GM18508 (cell line): ENCODE measurements around the gene APCDD1L.
"Not testable (repeated sequence)": the region's sequence is repeated elsewhere in the genome, so short reads cannot be mapped to it uniquely, and the experiment has no call there.

Experiments used
- ATAC-seq: cut with Tn5 transposase; IDR thresholded peaks from one replicate; pipeline ENCODE4 v1.9.1; 2021; ENCODE audit warnings: moderate number of reproducible peaks; ENCODE audit not compliant: insufficient read depth, unreplicated experiment

APCDD1L gene

DNA sequence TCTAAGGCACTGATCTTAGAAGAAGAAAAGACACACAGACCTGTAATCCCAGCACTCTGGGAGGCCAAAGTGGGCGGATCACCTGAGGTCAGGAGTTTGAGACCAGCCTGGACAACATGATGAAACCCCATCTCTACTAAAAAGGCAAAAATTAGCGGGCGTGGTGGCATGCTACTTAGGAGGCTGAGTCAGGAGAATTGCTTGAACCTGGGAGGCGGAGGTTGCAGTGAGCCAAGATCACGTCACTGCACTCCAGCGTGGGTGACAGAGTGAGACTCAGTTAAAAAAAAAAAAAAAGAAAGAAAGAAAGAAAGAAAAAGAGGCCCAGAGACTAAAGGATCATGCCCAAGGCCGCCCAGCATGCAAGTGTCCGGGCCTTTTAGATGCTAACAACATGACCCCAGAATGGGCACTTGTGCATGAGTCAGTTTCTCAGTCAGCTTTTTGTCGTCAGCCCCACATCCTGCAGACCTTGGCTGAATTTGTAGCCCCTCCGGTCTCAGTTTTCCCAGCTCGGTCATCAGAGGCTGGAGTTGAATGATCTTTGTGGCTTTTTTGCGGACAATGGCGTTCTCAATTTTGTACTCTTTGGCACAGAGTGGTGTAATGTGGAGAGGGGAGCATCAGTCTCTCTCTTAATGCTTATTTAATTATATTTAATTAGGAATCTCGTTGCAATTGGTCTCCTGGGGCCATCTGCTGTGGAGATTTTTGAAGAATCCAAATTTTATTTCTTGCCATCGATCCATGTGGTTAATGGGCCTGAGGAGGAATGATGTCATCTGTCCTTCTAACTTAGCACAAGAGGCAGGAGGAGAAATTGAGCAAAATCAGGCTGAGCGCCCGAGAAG lies 30.6 kb upstream of the APCDD1L start:
- no peak for ATAC-seq

DNA sequence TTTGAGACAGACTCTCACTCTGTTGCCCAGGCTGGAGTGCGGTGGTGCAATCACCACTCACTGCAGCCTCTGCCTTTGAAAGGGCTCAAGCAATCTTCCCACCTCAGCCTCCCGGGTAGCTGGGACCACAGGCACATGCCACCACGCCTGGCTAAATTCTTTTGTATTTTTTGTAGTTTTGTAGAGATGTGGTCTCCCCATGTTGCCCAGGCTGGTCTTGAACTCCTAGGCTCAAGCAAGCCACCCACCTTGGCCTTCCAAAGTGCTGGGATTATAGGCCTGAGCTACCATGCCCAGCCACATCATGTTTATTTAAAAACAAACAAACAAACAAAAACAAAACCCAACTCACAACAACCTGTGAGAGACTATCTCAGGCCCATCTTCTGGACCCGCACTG lies 29.7 kb upstream of the APCDD1L start:
- no peak for ATAC-seq

DNA sequence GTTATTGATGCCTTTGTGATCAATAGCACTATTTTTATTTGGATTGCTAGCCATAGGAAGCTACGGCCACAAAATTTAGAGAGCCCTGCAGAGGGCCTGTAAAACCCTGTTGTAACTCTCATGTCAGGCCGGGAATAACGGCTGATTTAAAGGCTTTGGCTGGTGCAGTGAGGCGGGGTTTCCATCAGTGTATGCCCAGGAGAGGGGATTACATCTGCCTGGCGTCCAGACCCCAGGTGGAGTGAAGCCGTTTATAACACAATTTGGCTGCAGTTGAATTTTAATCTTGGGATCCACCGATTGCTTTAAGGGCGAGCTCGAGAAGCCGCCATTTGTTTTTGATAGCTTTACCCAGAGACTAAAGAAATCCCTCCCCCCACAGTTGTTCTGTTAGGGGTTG lies 29.1 kb upstream of the APCDD1L start:
- ATAC-seq = no peak

DNA sequence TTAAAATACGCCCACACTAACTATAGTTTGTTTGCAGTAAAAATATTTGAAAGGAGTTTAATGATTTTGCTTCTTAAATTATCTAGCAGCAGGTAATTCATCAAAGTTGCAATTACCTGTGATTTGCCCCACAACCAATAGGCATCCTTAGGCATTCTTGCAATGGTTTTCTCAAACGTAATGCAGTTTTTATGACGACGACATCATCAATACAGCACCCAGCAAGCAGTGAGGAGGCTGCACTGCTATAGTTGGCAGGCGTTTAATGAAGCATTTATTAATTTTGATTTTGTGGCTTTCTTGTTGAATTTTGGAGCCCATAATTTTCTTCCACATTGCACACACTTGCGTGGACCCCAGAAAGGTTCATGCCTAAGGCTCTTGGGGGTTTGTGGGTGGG lies 28.1 kb upstream of the APCDD1L start:
- no peak for ATAC-seq

DNA sequence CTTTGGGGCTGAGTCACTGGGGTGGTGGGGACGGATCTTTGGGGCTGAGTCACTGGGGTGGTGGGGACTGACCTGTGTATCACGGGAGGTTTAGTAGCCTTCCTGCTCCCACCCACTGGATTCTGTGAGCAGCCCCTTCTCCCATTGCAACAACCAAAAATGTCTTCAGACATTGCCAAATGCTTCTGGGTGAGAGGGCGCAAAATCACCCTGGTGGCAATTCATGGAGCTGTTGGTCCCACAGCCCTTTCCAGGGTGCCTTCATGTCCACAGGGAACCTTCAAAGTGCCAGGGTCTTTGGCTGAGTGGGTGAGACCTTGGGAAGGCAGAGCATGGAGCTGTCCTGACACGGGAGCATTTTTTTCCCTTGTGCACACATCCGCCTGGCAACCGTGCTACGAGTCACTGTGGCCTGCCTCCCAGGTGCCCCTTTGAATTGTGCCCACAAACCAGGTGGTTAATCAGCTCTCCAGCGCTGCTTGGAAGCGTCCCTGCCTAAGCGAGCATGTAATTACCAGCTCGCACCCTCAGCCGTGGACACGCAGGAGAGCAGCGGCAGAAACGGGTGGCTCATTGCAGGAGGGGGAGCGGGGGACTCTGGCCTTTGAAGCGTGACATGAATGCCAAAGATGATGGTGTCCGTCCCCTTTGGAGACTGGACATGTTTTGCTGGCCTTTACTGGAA lies 27.4 kb upstream of the APCDD1L start:
- no peak for ATAC-seq

DNA sequence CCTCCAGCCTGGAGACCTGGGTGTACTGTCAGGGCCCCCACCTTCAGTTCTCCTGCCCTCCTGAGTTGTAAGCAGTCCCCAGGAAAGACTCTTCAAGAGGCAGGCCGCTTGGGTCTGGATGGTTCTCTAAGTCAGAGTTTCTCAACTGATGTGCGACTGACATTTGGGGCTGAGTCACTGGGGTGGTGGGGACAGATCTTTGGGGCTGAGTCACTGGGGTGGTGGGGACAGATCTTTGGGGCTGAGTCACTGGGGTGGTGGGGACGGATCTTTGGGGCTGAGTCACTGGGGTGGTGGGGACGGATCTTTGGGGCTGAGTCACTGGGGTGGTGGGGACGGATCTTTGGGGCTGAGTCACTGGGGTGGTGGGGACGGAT lies 26.8 kb upstream of the APCDD1L start:
- ATAC-seq = not testable (repeated sequence)

DNA sequence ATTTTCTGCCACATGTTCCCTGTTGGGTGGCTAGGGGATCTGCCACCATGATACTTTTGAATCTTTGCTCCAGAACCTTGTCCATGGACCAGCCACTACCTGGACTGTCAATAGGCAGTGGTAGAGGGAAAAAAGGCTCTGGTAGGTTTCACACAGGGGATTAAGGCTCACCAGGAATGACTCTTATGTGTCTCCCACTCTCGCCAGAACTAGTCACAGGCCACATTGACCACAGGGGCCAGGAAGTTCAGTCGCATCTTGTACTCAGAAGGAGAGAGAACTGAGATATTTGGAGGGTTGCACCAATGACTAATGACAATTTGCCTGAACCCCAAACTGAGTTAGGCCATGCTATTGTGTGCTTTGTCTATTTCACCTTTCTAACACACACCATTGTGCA lies 23.6 kb upstream of the APCDD1L start:
- ATAC-seq = no peak

DNA sequence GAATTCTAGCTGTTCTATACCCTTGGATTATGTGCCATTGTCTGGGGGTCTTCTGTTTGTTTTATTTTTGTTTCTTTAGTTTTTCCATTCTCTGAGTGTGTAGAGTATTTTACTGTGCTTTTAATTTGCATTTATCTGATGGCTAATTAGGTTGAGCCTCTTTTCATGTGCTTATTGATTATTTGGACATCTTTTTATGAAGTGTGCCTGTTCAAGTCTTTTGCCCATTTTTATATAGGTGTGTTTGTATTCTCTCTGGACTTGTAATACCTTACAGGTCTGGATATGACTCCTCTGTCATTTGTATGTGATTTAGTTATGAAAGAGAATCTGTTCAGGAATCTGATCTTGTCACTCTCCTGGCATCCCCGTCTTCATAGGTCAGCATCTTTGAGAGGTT lies 22.6 kb upstream of the APCDD1L start:
- no peak for ATAC-seq

DNA sequence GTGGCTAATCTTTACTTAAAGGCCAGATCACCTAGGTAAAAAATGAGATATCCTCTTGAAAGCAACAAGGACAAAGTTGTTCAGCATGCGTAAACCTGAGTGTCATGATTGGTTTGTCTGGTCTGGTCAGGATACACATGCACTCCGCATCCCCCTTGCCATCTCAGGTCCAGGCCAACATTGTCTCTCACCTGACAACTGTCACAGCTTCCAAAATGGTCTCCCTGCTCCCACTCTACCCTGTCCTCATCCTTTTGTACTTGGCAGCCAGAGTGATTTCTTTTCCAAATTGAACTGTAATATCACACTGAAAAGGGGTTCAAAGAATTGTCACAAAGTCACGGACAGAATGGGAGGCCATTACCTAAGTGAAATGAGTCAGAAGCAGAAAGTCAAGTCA lies 21.1 kb upstream of the APCDD1L start:
- ATAC-seq = no peak

DNA sequence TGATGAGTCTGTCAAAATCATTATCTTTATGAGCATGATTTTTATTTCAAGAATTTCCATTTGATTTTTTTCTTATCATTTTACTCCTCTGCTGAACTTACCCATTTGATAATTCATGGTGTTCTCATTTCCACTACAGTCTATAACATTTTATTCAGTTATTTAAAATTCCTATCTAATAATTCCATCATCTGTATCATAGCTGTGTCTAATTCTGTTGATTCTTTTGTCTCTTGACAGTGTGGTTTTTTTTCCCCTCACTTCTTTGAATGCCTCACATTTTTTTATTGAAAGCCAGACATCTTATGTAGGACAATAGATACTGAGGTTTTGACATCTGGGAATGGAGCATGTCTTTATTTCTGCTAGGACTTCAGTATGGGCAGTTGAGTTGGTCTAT lies 16.5 kb upstream of the APCDD1L start:
- ATAC-seq = no peak

DNA sequence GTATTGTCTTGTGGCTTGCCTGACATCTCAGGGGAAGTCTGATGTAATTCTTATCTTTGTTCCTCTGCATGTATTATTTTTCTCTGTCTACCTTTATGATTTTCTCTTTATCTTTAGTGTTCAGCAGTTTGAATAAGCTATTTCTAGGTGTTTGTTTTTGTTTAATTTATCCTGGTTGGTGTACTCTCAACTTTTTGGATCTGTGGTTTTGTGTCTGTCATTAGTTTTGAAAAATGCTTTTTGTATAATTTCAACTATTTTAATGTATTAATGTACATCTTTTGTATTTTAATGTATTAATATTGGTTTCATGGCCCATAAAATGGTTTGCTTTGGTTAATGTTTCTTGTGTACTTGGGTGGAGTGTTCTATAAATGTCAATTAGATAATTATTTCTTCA lies 15.9 kb upstream of the APCDD1L start:
- ATAC-seq = no peak

DNA sequence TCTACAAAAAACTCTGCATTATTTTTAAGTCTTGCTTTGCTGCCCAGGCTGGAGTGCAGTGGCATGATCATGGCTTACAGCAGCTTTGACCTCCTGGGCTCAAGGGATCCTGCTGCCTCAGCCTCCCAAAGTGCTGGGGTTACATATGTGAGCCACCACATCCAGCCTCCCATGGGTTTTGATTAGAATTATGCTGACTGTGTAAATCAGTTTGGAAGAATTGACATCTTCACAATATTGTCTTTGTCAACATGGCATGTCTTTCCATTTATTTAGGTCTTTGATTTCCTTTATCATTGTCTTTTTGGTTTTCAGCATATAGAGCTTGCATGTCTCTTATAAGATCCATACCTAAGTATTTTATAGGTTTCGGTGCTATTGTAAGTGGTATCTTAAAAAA lies 13.2 kb upstream of the APCDD1L start:
- no peak for ATAC-seq

DNA sequence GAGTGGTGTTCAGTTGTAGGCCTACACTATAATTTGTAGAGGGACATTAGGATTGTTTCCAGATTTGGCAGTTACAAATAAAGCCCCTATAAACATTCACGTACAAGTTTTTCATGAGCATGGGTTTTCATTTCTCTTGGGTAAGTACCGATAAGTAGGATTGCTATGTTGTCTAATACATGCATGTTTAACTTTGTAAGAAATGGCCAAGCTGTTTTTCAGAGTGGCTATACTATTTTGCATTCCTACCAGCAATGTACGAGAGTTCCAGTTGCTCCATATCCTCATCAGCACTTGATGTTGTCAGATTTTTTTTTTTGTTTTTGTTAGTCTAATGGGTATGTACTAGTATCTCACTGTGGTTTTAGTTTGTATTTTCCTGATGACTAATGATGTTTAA lies 11.2 kb upstream of the APCDD1L start:
- ATAC-seq = no peak

DNA sequence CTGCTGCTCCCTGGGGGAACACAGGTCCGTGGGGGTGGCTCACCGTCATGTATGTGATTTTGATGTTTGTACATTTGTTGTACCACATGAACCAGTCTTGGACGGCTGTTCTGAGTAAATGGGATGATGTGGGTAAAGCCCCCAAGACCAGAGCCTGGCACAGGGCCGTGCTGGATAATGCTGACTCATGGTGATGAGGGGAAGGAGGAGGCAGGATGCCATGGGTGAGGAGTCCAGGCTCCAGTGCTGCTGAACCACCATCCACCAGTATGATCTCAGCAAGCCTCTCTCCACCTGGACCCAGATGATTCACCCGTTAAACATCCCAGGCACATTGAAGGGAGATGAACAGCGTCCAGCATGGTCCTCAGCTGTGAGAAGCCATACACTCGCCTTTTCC lies 9.6 kb upstream of the APCDD1L start:
- no peak for ATAC-seq

DNA sequence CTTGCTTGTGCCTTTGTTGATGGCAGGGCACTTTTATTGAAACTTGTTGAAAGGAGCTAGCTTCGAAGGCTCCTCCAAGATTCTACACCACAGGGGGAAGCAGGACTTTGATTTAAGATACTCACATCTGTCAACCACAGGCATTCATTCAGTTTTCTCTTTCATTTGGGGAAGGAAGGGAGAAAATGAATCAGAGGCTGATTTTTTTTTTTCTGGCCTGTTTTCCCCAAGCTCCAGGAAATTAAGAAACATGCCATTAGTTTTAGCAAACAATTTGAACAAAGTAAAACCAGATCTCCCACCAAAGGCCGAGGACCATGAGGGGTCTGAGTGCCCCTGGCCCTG lies 8.7 kb upstream of the APCDD1L start:
- no peak for ATAC-seq

DNA sequence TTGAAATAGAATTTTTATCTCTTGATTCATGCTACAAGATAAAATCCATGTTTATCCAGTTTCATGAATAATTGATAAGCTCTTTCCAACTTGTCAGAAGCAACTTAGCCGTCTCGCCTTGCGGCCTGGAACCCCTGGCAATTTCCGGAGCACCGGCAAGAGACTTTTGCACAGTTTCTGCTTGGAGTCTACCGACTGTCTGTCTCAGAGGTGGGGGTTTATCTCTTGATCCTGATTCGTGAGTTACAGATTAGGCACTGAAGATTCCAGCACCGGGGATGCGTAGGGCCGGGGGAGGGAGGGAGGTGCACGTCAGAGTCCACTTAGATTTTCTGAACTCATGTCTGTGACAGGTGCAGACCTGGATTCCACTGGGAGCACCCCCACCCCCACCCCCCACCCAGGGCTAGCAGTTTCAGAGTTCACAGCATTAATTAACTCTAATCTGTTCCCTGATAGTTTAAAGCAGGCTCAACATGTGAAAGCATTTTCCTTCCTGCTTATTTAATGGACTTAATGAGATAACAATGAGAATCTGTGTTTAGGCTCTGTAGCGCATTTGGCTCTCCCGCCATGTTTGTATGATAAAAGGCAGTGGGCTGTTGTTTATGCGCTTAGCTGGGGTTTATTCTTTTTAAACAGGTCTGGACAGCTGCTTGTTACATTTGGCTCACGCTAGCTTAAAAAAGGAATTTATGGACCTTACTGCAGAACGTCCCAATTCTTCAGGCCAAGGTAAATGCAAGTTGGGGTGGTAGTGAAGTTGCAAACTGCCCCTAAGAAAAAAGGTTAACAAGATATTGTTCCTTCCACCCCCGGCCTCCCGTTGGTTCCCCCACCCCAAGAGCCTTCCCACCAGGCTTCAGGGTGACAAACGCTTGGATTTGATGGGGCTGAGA lies 8.1 kb upstream of the APCDD1L start:
- no peak for ATAC-seq

DNA sequence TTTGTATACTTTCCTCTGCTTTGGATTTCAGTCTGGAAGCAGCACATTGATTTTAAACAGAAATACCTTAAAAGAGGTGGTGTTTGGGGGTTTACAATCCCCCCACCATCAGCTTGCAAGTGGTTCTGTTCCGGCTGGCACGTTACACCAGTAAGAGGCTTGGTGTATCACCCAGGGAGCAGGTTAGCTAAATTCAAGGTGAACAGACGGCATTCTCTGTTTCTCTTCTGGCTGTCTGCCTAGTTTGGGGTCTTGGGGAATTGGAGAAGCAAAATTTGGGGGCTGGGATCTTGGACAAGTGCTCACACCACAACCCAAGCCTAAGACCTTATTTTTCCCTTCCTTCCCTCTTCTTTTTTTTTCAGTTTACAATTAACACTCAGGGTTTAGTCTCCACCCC lies 7.5 kb upstream of the APCDD1L start:
- no peak for ATAC-seq

DNA sequence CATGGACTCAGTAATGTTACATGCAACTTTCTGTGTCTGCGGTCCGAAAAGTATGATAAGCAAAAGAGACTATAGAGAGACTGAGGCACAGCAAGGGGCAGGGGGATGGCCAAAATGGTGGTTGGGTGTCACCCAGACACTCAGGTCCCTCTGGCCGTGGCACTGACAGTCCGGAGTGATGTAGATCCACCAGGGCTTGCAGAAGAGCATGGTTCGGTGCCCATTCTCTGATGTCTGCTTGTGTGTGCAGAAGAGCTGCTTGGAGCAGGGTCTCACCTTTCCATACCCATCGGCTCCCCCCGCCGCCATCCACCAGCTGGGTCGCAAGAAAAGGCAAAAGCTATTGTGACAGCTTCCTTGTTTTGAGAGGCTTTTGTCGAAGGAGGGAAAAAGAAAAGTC lies 6.6 kb upstream of the APCDD1L start:
- ATAC-seq = no peak

DNA sequence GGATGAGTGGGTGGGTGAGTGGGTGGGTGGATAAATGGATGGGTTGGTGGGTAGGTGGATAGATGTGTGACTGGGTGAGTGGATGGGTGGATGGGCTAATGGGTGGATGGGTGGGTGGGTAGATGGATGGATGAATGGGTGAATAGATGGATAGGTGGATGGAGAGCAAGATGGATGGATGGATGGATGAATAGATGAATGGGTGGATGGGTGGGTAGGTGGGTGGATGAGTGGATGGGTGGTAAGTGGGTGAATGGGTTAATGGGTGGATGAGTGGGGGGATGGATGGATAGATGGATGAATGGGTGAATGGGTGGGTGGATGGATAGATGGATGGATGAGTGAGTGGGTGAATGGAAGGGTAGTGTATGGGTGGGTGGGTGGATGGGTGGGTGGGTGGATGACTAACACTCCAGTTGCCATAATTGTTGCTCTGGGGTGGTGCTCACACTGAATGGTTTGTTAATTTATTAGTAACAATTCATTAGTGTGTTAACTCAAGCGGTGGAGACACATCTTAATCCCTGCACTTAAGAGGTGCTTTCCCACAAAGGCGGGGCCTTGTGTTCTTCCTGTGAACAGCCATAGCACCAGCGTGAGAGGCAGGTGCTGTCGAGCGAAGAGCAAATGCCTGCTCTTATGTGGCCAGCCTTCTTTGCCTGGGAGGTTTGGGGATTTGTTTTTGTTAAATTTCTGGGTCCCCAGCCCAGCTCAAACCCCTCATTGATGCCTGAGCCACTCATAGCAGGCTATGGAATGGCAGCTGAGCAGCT lies 4.9 kb upstream of the APCDD1L start:
- no peak for ATAC-seq

DNA sequence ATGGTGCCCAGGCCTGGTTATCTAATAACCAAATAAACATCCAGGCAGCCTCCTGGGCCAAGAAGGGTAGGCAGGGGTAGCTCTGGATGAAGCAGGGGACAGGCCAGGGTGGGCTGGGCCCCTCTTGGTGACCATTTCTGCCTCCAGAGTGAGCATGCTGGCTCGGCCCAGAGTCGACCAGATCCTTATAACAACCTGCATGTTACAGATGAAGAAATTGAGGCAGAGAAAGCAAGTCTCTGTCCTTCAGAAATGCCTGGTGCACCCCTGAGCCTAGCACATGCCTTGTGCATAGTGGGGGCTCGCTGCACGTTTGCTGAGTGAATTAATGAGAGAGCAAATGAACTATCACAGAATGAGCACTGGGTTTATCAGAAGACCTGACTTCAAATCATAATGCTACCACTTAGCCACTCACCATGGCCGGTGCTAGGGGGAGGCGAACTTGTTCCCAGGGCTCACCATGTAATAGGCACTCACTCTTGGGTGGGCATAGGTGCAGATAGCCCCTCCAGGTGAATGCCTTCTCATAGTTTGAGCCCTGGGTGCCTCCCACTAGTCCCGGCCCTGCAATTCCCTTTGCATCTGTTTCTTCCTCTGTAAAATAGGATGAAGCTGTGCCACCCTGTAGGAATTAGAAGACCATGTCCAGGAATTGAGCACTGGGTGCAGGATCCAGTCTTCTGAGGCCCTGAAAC lies 3.8 kb upstream of the APCDD1L start:
- ATAC-seq = no peak
